GM12801 (cell line): ENCODE results near the gene NCK1.

Experiments
- TF ChIP-seq, protein P1 (sequence below): IDR thresholded peaks from one replicate; pipeline ENCODE4 v1.5.1; 2011; ENCODE audit warnings: control low read depth; ENCODE audit not compliant: insufficient read length; ENCODE audit errors: extremely low read depth

The NCK1 gene

GRCh38 chr3:136937851-136938250 is 75.8 kb downstream of the NCK1 start:
- TF ChIP-seq, protein P1, sequence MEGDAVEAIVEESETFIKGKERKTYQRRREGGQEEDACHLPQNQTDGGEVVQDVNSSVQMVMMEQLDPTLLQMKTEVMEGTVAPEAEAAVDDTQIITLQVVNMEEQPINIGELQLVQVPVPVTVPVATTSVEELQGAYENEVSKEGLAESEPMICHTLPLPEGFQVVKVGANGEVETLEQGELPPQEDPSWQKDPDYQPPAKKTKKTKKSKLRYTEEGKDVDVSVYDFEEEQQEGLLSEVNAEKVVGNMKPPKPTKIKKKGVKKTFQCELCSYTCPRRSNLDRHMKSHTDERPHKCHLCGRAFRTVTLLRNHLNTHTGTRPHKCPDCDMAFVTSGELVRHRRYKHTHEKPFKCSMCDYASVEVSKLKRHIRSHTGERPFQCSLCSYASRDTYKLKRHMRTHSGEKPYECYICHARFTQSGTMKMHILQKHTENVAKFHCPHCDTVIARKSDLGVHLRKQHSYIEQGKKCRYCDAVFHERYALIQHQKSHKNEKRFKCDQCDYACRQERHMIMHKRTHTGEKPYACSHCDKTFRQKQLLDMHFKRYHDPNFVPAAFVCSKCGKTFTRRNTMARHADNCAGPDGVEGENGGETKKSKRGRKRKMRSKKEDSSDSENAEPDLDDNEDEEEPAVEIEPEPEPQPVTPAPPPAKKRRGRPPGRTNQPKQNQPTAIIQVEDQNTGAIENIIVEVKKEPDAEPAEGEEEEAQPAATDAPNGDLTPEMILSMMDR = no peak

DNA sequence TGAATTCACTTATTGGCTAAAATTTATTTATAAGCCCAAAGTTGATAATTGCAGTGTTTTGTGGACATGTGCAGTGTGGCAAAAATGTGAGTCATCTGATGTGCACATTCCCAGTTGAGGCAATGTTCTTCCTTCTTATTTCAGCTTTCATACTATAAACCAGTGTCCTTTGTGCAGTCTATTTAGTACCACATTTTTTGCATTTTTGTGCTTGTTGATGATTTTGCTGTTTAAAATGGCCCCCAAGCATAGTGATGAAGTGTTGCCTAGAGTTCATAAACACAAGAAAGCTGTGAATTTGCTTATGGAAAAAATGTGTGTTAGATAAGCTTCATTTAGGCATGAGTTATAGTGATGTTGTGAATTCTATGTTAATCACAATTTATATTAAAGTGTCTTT is 76.3 kb downstream of the NCK1 start:
- TF ChIP-seq, protein P1 = no peak

DNA sequence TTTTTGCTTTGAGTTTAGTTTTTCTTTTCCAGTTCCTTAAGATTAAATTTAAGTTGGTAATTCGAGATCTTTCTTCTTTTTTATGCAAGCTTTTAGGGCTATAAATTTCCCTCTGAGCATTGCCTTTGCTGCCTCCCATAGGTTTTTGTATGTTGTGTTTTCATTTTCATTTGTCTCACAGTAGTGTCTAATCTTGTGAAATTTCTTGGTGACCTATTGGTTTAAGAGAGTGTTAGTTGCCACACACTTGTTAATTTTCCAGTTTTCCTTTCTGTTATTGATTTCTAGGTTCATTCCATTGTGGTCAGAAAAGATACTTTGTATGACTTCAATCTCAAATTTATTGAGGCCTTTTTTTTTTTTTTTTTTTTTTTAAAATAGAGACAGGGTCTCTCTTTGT is 77.5 kb downstream of the NCK1 start:
- TF ChIP-seq, protein P1 = no peak

DNA sequence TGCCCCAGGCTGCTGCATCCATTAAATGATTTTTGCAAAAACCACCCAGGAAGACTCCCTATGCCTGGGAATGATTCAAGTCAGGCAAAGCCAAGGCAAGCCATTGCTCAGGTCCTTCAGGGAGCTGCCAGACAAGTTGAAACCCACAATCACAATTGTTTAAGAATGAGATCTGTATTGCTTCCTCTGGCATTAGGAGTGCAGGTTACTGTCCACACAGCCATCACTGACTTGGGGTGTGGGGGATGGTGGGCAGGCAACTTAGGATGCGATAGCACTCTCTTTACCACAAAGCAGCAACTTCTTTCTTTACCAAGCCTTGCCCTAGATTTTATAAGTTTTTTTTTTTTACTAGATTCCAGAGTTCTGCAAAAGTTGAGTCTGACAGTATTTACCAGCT is 80.8 kb downstream of the NCK1 start:
- TF ChIP-seq, protein P1 = no peak

DNA sequence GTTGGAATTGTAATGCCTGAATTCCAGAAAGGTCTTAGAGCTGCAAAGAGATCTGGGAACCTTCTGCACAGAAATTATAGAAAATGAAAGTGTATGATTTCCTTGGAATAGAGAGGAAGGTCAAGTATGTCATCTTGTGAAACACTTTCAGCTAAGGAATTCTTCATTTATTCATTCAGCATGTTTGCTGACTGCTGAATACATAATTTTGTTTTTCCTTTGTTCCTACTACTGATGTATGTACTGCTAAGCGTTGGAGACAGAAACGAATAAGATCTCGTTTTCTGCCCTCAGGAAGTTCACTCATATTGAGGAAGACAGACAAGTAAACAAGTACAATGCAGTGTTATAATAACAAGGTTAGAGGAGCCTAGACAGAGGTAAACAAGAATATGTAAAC is 81.4 kb downstream of the NCK1 start:
- TF ChIP-seq, protein P1 = no peak

GRCh38 chr3:136946978-136947377 is 85.0 kb downstream of the NCK1 start:
- TF ChIP-seq, protein P1 = no peak

DNA sequence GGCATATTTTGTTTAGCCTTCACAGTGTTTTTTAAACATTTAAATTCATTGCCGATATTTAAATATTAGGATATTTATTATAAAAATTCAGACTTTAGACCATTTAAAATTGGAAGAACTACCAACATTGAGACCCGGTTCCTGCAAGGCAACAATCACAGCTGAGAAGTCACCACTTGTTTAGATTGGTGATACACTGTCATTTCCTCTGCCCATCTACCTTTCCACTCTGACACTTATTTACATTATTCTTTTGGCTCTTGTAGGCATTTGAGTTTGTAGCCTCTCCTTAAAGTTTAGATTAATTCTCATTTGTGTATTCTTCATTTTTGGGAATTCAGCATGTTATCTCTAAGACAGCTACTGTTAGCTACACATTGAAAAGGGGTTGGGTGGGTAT is 85.5 kb downstream of the NCK1 start:
- TF ChIP-seq, protein P1 = no peak

GRCh38 chr3:136949146-136949545 is 87.1 kb downstream of the NCK1 start:
- TF ChIP-seq, protein P1 = no peak
